GM19023 (cell line): Measurements from ENCODE around the gene MSMB.
"Not testable (repeated sequence)": the region's sequence is repeated elsewhere in the genome, so short reads cannot be mapped to it uniquely, and the experiment has no call there.

Source experiments
- ATAC-seq: cut with Tn5 transposase; IDR thresholded peaks from one replicate; pipeline ENCODE4 v1.9.1; 2021; ENCODE audit warnings: mild to moderate bottlenecking, moderate library complexity; ENCODE audit not compliant: unreplicated experiment

The MSMB gene

GRCh38 chr10:46046261-46046660 is at the start of gene MSMB:
Gene MSMB (minus strand): TSS chr10:46046269. CDS start chr10:46046237, 32 bp downstream.
- ATAC-seq = no peak

- no peak for ATAC-seq
Measured at GRCh38 chr10:46094931-46095750, 49.1 kb upstream of the MSMB start.

GRCh38 chr10:46094197-46094500 is 48.1 kb upstream of the MSMB start:
- ATAC-seq = no peak

- not testable (repeated sequence) for ATAC-seq
Measured at GRCh38 chr10:46093316-46094196, 47.5 kb upstream of the MSMB start.

- ATAC-seq = no peak
Measured at GRCh38 chr10:46092524-46093081, 46.5 kb upstream of the MSMB start.

GRCh38 chr10:46091828-46092523 is 45.9 kb upstream of the MSMB start:
- no peak for ATAC-seq

- no peak for ATAC-seq
Measured at GRCh38 chr10:46091080-46091827, 45.2 kb upstream of the MSMB start.

GRCh38 chr10:46090258-46090812 is 44.3 kb upstream of the MSMB start:
- no peak for ATAC-seq

GRCh38 chr10:46087381-46087780 is 41.3 kb upstream of the MSMB start:
- ATAC-seq = not testable (repeated sequence)

- ATAC-seq = no peak
Measured at GRCh38 chr10:46084321-46085165, 38.5 kb upstream of the MSMB start.

- ATAC-seq = no peak
Measured at GRCh38 chr10:46080886-46081285, 34.8 kb upstream of the MSMB start.

GRCh38 chr10:46079831-46080585 is 33.9 kb upstream of the MSMB start:
- no peak for ATAC-seq

- ATAC-seq = no peak
Measured at GRCh38 chr10:46077731-46078413, 31.8 kb upstream of the MSMB start.

- no peak for ATAC-seq
Measured at GRCh38 chr10:46077141-46077554, 31.1 kb upstream of the MSMB start.

- no peak for ATAC-seq
Measured at GRCh38 chr10:46075869-46076268, 29.8 kb upstream of the MSMB start.

- ATAC-seq = no peak
Measured at GRCh38 chr10:46074196-46074946, 28.3 kb upstream of the MSMB start.

GRCh38 chr10:46073564-46073963 is 27.5 kb upstream of the MSMB start:
- ATAC-seq = no peak
